ENCODE results near the gene AQP3.

The AQP3 gene

GRCh38 chr9:33475357-33475756 is 28.0 kb upstream of the AQP3 start:
- no peak for TF ChIP-seq SUZ12 (IDR thresholded peaks at IDR 0.05; ENCODE audit: extremely low read depth, insufficient read depth, insufficient read length)
- TF ChIP-seq YY1 (IDR thresholded peaks at IDR 0.05; ENCODE audit: insufficient read depth, insufficient read length), result no peak
- TF ChIP-seq ZNF274 (IDR thresholded peaks at IDR 0.05; ENCODE audit: low read depth, low read length), result no peak
- no peak for DNase-seq (ENCODE audit: low read depth, low spot score)
- no peak overlapping the region for H3K4me3 ChIP-seq (ENCODE audit: insufficient read length, low read depth)
- peaks cover 3% of the 10 kb centered on the region for H3K4me1 ChIP-seq (ENCODE audit: insufficient read depth, insufficient read length)
- no peak overlapping the region for H3K9ac ChIP-seq (ENCODE audit: insufficient read length, low read depth)
- no peaks in the 10 kb centered on the region for H3K27me3 ChIP-seq (ENCODE audit: insufficient read depth, insufficient read length)
- peaks cover 22% of the 10 kb centered on the region for H3K36me3 ChIP-seq (ENCODE audit: insufficient read depth, insufficient read length, low read length)
- no peaks in the 10 kb centered on the region for H3K9me3 ChIP-seq (ENCODE audit: insufficient read depth, low read length)

- TF ChIP-seq ZNF274 (IDR thresholded peaks at IDR 0.05; ENCODE audit: low read depth, low read length) (no peak), SUZ12 (IDR thresholded peaks at IDR 0.05; ENCODE audit: extremely low read depth, insufficient read depth, insufficient read length) (no peak), YY1 (IDR thresholded peaks at IDR 0.05; ENCODE audit: insufficient read depth, insufficient read length) (no peak)
- Histone ChIP-seq H3K4me3 (ENCODE audit: insufficient read length, low read depth) (peak within 1 kb of the TSS; percentile 99), H3K4me1 (ENCODE audit: insufficient read depth, insufficient read length) (peaks cover 3% of the 10 kb centered on the region), H3K27me3 (ENCODE audit: insufficient read depth, insufficient read length) (no peaks in the 10 kb centered on the region), H3K9me3 (ENCODE audit: insufficient read depth, low read length) (no peaks in the 10 kb centered on the region), H3K9ac (ENCODE audit: insufficient read length, low read depth) (peak within 1 kb of the TSS; percentile 98), H3K36me3 (ENCODE audit: insufficient read depth, insufficient read length, low read length) (peaks cover 36% of the 10 kb centered on the region)
- peak; percentile 98 for DNase-seq (ENCODE audit: low read depth, low spot score)
Observed at GRCh38 chr9:33473643-33474352, 26.4 kb upstream of the AQP3 start, which contains the start of gene NOL6. Gene NOL6, minus strand, starts transcription at chr9:33473924. Its CDS starts 82 bp downstream, at chr9:33473842.

DNA sequence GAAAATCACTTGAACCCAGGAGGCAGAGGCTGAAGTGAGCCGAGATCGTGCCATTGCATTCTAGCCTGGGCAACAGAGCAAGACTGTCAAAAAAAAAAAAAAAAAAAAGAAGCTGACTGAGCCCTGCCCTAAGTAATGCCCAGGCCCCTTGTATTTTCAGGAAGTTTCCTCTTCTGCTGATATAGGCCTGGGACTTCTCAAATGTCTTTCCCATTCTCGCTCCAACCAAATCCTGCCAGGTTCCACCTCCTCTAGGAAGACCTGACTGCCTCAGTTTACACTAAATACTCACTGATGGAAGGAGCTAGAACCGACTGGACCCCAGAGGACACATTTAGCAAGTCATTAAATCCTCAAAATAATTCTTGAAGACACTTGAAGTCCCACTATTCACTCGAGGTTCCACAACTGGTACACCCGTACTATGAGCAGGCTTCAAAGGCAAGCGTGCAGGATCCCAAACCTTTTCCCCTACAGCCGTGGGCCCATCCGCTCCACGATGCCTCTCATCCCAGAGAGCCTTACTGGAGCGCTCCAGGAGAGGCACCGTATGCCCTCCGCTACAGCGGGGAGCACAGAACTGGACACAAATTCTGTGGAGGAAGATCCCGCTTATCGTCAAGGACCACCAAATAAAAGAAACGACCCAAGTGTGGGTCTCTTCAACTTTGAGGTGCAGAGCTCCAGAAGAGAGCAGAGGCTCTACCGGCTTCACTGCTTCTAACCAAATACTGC is 25.7 kb upstream of the AQP3 start:
- Histone ChIP-seq H3K9ac (ENCODE audit: insufficient read length, low read depth) (peak overlapping the region; percentile 98), H3K27me3 (ENCODE audit: insufficient read depth, insufficient read length) (no peaks in the 10 kb centered on the region), H3K4me1 (ENCODE audit: insufficient read depth, insufficient read length) (peaks cover 3% of the 10 kb centered on the region), H3K9me3 (ENCODE audit: insufficient read depth, low read length) (no peaks in the 10 kb centered on the region), H3K4me3 (ENCODE audit: insufficient read length, low read depth) (peak overlapping the region; percentile 99), H3K36me3 (ENCODE audit: insufficient read depth, insufficient read length, low read length) (peaks cover 43% of the 10 kb centered on the region)
- TF ChIP-seq SUZ12 (IDR thresholded peaks at IDR 0.05; ENCODE audit: extremely low read depth, insufficient read depth, insufficient read length), result no peak
- no peak for TF ChIP-seq YY1 (IDR thresholded peaks at IDR 0.05; ENCODE audit: insufficient read depth, insufficient read length)
- no peak for TF ChIP-seq ZNF274 (IDR thresholded peaks at IDR 0.05; ENCODE audit: low read depth, low read length)
- DNase-seq (ENCODE audit: low read depth, low spot score), result no peak

GRCh38 chr9:33472171-33472880 is 24.9 kb upstream of the AQP3 start:
- Histone ChIP-seq H3K4me1 (ENCODE audit: insufficient read depth, insufficient read length) (peaks cover 3% of the 10 kb centered on the region), H3K27me3 (ENCODE audit: insufficient read depth, insufficient read length) (no peaks in the 10 kb centered on the region), H3K9ac (ENCODE audit: insufficient read length, low read depth) (peak overlapping the region; percentile 98), H3K9me3 (ENCODE audit: insufficient read depth, low read length) (no peaks in the 10 kb centered on the region), H3K4me3 (ENCODE audit: insufficient read length, low read depth) (peak overlapping the region; percentile 99), H3K36me3 (ENCODE audit: insufficient read depth, insufficient read length, low read length) (peaks cover 51% of the 10 kb centered on the region)
- TF ChIP-seq YY1 (IDR thresholded peaks at IDR 0.05; ENCODE audit: insufficient read depth, insufficient read length) (no peak), SUZ12 (IDR thresholded peaks at IDR 0.05; ENCODE audit: extremely low read depth, insufficient read depth, insufficient read length) (no peak), ZNF274 (IDR thresholded peaks at IDR 0.05; ENCODE audit: low read depth, low read length) (no peak)
- no peak for DNase-seq (ENCODE audit: low read depth, low spot score)

DNA sequence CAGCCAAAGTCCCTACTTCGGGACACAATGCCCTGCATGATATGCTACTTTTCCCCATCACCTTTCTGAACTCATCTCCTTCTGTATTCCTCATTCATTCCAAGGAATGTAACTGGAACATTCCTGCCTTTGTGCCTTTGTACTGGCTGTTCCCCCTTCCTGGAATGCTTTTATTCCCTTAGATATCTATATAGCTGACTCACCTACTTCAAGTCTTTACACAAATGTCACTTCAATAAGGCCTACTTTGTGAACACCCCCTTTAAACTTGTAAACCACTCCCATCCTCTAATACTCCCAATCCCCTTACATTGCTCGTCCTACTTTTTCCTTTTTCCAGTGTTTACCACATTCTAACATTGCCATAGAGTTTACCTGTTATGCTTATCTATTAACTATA is 24.0 kb upstream of the AQP3 start:
- Histone ChIP-seq H3K4me3 (ENCODE audit: insufficient read length, low read depth) (no peak overlapping the region), H3K4me1 (ENCODE audit: insufficient read depth, insufficient read length) (peaks cover 5% of the 10 kb centered on the region), H3K36me3 (ENCODE audit: insufficient read depth, insufficient read length, low read length) (peaks cover 60% of the 10 kb centered on the region), H3K27me3 (ENCODE audit: insufficient read depth, insufficient read length) (no peaks in the 10 kb centered on the region), H3K9me3 (ENCODE audit: insufficient read depth, low read length) (no peaks in the 10 kb centered on the region), H3K9ac (ENCODE audit: insufficient read length, low read depth) (no peak overlapping the region)
- no peak for TF ChIP-seq SUZ12 (IDR thresholded peaks at IDR 0.05; ENCODE audit: extremely low read depth, insufficient read depth, insufficient read length)
- TF ChIP-seq YY1 (IDR thresholded peaks at IDR 0.05; ENCODE audit: insufficient read depth, insufficient read length), result no peak
- TF ChIP-seq ZNF274 (IDR thresholded peaks at IDR 0.05; ENCODE audit: low read depth, low read length), result no peak
- no peak for DNase-seq (ENCODE audit: low read depth, low spot score)

- Histone ChIP-seq H3K9ac (ENCODE audit: insufficient read length, low read depth) (no peak overlapping the region), H3K4me1 (ENCODE audit: insufficient read depth, insufficient read length) (peaks cover 7% of the 10 kb centered on the region), H3K4me3 (ENCODE audit: insufficient read length, low read depth) (no peak overlapping the region), H3K27me3 (ENCODE audit: insufficient read depth, insufficient read length) (no peaks in the 10 kb centered on the region), H3K36me3 (ENCODE audit: insufficient read depth, insufficient read length, low read length) (peaks cover 75% of the 10 kb centered on the region), H3K9me3 (ENCODE audit: insufficient read depth, low read length) (no peaks in the 10 kb centered on the region)
- DNase-seq (ENCODE audit: low read depth, low spot score), result no peak
- no peak for TF ChIP-seq ZNF274 (IDR thresholded peaks at IDR 0.05; ENCODE audit: low read depth, low read length)
- no peak for TF ChIP-seq SUZ12 (IDR thresholded peaks at IDR 0.05; ENCODE audit: extremely low read depth, insufficient read depth, insufficient read length)
- TF ChIP-seq YY1 (IDR thresholded peaks at IDR 0.05; ENCODE audit: insufficient read depth, insufficient read length), result no peak
Observed at GRCh38 chr9:33469891-33470290, 22.5 kb upstream of the AQP3 start.

Data from NT2/D1 (cell line).